ENCODE results near the gene CKB.

GRCh38 chr14:103520269-103520656 is 2.4 kb downstream of the CKB start:
- no peak for TF ChIP-seq CTCF (IDR thresholded peaks at IDR 0.05)
- TF ChIP-seq EP300 (IDR thresholded peaks at IDR 0.05), result no peak
